ENCODE measurements around the gene CADPS2.

The CADPS2 gene

DNA sequence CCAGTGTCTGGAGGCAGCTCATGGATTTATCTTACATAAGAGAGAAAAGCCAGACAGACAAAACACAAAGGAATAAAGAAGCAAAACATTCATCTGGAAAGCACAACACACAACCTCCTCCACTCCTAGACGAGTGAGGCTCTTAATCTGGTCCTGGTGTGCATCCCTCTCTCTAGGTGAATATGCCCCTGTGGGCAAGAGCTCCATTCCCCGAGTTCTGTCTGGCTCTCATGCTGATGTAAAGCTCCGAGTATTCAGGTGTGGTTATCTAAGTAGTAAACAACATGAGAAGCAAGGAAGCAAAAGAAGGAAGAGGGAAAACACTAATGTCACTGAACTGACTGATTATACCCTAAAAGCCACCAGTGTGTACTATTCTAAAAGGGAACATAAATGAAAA lies 533.8 kb downstream of the CADPS2 start:
- in situ Hi-C loops (cut with MboI; ENCODE audit: low pct_unique_long_range_greater_than_20kb, low sequenced_read_pairs, unreplicated experiment), result no loop called here
- TF ChIP-seq, protein P1, sequence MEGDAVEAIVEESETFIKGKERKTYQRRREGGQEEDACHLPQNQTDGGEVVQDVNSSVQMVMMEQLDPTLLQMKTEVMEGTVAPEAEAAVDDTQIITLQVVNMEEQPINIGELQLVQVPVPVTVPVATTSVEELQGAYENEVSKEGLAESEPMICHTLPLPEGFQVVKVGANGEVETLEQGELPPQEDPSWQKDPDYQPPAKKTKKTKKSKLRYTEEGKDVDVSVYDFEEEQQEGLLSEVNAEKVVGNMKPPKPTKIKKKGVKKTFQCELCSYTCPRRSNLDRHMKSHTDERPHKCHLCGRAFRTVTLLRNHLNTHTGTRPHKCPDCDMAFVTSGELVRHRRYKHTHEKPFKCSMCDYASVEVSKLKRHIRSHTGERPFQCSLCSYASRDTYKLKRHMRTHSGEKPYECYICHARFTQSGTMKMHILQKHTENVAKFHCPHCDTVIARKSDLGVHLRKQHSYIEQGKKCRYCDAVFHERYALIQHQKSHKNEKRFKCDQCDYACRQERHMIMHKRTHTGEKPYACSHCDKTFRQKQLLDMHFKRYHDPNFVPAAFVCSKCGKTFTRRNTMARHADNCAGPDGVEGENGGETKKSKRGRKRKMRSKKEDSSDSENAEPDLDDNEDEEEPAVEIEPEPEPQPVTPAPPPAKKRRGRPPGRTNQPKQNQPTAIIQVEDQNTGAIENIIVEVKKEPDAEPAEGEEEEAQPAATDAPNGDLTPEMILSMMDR (IDR thresholded peaks at IDR 0.05; ENCODE audit: extremely low read depth, insufficient read depth, missing control alignments), result no peak
- DNase-seq (ENCODE audit: low spot score), result no peak

DNA sequence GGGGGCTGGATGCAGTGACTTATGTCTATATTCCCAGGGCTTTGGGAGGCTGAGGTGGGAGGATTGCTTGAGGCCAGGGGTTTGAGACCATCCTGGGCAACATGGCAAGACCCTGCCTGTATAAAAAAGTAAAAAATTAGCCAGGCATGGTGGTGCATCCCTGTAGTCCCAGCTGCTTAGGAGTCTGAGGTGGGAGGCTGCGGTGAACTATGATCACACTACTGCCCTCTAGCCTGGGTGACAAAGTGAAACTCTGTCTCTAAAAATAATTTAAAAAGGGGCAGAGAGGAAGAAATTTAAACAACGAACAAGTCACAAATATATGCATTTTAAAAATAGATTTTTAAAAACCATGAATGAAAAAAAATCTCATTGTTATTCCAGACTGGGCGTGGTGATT lies 535.6 kb downstream of the CADPS2 start:
- DNase-seq (ENCODE audit: low spot score), result no peak
- in situ Hi-C loops (cut with MboI; ENCODE audit: low pct_unique_long_range_greater_than_20kb, low sequenced_read_pairs, unreplicated experiment), result no loop called here
- TF ChIP-seq, protein P1 (IDR thresholded peaks at IDR 0.05; ENCODE audit: extremely low read depth, insufficient read depth, missing control alignments), result no peak

DNA sequence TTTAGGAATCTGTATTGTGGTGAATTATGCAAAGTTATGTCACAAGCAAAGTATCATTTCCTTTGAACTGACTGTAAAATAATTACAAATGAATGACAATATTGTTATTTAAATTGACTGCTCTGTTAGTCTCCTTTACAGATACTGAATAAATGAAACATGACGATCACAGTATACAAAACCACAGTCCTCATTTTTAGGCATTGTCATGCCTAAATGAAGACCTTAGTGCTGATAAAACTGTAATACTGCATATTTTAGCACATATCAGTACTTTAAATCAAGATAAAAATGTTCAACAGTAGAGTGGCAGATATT lies 542.0 kb downstream of the CADPS2 start:
- TF ChIP-seq, protein P1 (IDR thresholded peaks at IDR 0.05; ENCODE audit: extremely low read depth, insufficient read depth, missing control alignments), result no peak
- in situ Hi-C loops (cut with MboI; ENCODE audit: low pct_unique_long_range_greater_than_20kb, low sequenced_read_pairs, unreplicated experiment), result no loop called here
- no peak for DNase-seq (ENCODE audit: low spot score)

DNA sequence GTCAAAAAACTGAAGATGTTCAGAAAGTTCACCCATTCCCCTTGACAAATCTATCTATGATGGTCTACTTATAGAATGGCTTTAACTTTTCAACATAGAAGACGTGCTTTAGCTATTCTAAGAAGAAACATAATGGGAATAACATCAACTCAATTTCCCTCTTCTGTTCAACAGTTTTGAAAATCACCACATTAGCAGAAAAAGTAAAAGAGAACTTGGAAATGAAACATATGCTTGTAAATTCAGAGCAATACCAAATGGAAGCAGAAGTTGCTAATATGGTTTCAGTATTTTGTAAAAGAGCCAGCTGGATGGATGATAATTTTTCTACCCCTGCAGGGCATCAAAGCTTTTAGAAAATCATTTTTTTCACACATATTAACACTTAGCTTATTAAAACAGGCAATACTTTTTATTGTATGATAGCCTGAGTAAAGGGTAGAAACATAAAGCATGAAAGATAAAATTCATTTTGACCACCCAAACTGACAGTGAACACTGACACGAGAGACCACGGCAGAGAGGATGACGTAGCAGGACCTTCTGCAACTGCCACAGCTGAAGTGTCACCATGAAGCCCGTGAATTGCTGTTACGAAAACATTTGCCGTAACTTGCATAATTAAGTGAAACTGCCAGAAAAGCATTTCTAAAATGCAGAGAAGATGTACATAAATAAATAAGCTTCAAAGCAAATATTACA lies 542.5 kb downstream of the CADPS2 start:
- DNase-seq (ENCODE audit: low spot score), result no peak
- TF ChIP-seq, protein P1 (IDR thresholded peaks at IDR 0.05; ENCODE audit: extremely low read depth, insufficient read depth, missing control alignments), result no peak
- in situ Hi-C loops (cut with MboI; ENCODE audit: low pct_unique_long_range_greater_than_20kb, low sequenced_read_pairs, unreplicated experiment), result no loop called here

DNA sequence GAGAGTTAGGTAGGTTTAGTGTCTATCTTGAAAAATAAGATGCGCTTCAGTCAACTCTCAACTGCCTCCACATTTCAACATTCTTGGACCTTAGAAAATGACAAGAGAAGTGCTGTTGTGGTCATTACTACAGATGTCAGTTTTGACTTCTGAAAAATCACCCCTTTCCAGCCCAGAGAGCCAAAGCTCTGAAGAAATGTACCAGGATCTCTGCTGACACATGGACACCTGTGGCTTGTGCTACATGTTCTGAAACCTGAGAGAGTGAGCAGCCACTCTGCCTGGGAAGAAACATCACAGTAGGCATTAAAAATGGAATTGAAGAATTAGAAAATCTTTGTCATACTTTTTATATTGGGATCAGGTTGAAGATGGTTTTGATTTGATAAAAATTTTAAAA lies 545.8 kb downstream of the CADPS2 start:
- in situ Hi-C loops (cut with MboI; ENCODE audit: low pct_unique_long_range_greater_than_20kb, low sequenced_read_pairs, unreplicated experiment), result no loop called here
- no peak for DNase-seq (ENCODE audit: low spot score)
- TF ChIP-seq, protein P1 (IDR thresholded peaks at IDR 0.05; ENCODE audit: extremely low read depth, insufficient read depth, missing control alignments), result no peak

DNA sequence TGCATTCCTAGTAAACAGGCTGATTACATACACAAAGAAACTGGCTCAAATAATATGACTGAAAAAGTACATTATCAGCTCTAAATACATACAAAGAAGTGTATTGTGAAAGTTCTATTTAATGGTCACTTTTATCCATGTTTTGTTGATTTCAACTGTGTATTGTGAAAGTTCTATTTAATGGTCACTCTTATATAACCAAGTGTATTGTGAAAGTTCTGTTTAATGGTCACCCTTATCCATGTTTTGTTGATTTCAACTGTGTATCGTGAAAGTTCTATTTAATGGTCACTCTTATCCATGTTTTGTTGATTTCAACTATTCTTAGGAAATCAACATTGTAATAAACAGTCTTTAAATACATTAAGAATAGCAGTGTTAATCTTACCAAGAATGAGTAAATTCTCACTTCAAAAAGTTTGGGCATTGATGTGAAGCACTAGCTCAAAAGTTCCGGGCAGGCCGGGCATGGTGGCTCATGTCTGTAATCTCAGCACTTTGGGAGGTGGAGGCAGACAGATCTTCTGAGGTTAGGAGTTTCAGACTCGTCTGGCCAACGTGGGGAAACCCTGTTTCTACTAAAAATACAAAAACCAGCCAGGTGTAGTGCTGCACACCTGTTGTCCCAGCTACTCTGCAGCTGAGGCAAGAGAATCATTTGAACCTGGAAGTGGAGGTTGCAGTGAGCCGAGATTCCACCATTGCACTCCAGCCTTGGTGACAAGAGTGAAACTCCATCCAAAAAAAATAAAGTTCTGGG lies 546.9 kb downstream of the CADPS2 start:
- in situ Hi-C loops (cut with MboI; ENCODE audit: low pct_unique_long_range_greater_than_20kb, low sequenced_read_pairs, unreplicated experiment), result no loop called here
- no peak for DNase-seq (ENCODE audit: low spot score)

More for the DNA sequence above, 546.9 kb downstream of the CADPS2 start:
- TF ChIP-seq, protein P1 (IDR thresholded peaks at IDR 0.05; ENCODE audit: extremely low read depth, insufficient read depth, missing control alignments), result no peak
